Ishikawa (cell line): ENCODE measurements around the gene PSMF1.

Experiments
- CEBPB ChIP-seq: IDR thresholded peaks from 2 replicates; pipeline ENCODE4 v1.6.1; 2012
- CREB1 ChIP-seq: IDR thresholded peaks from 2 replicates; pipeline ENCODE4 v1.6.1; 2012; ENCODE audit warnings: low read depth
- EGR1 ChIP-seq: IDR thresholded peaks from 2 replicates; pipeline ENCODE4 v1.6.1; 2012
- EP300 ChIP-seq: IDR thresholded peaks from 2 replicates; pipeline ENCODE4 v1.6.1; 2012; ENCODE audit warnings: borderline replicate concordance
- FOXM1 ChIP-seq: IDR thresholded peaks from 2 replicates; pipeline ENCODE4 v1.6.1; 2012; ENCODE audit warnings: low read depth, borderline replicate concordance
- NFIC ChIP-seq: IDR thresholded peaks from 2 replicates; pipeline ENCODE4 v1.6.1; 2012
- RAD21 ChIP-seq: IDR thresholded peaks from 2 replicates; pipeline ENCODE4 v1.6.1; 2012; ENCODE audit warnings: low read depth
- TAF1 ChIP-seq: IDR thresholded peaks from 2 replicates; pipeline ENCODE4 v1.6.1; 2012; ENCODE audit warnings: low read depth, mild to moderate bottlenecking
- TCF12 ChIP-seq: IDR thresholded peaks from 2 replicates; pipeline ENCODE4 v1.6.1; 2012; ENCODE audit warnings: low read depth
- TEAD4 ChIP-seq: IDR thresholded peaks from 2 replicates; pipeline ENCODE4 v1.6.1; 2012
- YY1 ChIP-seq: IDR thresholded peaks from 2 replicates; pipeline ENCODE4 v1.6.1; 2012; ENCODE audit warnings: low read depth
- ZBTB7A ChIP-seq: IDR thresholded peaks from 2 replicates; pipeline ENCODE4 v1.6.1; 2012; ENCODE audit warnings: low read depth
- TF ChIP-seq, protein P1 (sequence below): IDR thresholded peaks from 2 replicates; pipeline ENCODE4 v1.6.1; 2012
- TF ChIP-seq, protein P2 (sequence below): IDR thresholded peaks from 2 replicates; pipeline ENCODE4 v1.6.1; 2012; ENCODE audit warnings: low read depth, mild to moderate bottlenecking
- TF ChIP-seq, protein P3 (sequence below): IDR thresholded peaks from 2 replicates; pipeline ENCODE4 v1.6.1; 2012

Gene PSMF1

DNA sequence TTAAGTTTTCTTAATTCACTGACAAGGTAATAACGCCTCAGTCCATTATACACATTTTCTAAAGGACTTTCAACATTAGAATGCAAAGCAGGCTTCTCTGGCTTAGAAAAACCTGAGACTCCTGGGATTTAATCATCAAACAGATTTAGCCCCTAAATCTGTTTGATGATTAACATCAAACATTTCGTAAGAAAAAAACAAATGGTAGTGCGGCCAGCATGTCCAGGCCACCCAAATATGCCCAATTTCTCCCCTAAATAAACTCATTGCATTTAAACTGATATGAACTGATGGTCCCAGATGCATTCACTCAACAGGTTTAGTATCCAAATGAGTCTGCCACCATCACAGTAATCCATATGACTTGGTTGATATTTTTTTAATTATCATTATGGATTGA is 60.2 kb downstream of the PSMF1 start:
- no peak for TF ChIP-seq EGR1
- no peak for TF ChIP-seq FOXM1
- TF ChIP-seq, protein P1, sequence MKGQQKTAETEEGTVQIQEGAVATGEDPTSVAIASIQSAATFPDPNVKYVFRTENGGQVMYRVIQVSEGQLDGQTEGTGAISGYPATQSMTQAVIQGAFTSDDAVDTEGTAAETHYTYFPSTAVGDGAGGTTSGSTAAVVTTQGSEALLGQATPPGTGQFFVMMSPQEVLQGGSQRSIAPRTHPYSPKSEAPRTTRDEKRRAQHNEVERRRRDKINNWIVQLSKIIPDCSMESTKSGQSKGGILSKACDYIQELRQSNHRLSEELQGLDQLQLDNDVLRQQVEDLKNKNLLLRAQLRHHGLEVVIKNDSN, result no peak
- TF ChIP-seq TEAD4, result no peak
- TF ChIP-seq ZBTB7A, result no peak
- TF ChIP-seq, protein P2, sequence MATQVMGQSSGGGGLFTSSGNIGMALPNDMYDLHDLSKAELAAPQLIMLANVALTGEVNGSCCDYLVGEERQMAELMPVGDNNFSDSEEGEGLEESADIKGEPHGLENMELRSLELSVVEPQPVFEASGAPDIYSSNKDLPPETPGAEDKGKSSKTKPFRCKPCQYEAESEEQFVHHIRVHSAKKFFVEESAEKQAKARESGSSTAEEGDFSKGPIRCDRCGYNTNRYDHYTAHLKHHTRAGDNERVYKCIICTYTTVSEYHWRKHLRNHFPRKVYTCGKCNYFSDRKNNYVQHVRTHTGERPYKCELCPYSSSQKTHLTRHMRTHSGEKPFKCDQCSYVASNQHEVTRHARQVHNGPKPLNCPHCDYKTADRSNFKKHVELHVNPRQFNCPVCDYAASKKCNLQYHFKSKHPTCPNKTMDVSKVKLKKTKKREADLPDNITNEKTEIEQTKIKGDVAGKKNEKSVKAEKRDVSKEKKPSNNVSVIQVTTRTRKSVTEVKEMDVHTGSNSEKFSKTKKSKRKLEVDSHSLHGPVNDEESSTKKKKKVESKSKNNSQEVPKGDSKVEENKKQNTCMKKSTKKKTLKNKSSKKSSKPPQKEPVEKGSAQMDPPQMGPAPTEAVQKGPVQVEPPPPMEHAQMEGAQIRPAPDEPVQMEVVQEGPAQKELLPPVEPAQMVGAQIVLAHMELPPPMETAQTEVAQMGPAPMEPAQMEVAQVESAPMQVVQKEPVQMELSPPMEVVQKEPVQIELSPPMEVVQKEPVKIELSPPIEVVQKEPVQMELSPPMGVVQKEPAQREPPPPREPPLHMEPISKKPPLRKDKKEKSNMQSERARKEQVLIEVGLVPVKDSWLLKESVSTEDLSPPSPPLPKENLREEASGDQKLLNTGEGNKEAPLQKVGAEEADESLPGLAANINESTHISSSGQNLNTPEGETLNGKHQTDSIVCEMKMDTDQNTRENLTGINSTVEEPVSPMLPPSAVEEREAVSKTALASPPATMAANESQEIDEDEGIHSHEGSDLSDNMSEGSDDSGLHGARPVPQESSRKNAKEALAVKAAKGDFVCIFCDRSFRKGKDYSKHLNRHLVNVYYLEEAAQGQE, result no peak
- no peak for TF ChIP-seq YY1

DNA sequence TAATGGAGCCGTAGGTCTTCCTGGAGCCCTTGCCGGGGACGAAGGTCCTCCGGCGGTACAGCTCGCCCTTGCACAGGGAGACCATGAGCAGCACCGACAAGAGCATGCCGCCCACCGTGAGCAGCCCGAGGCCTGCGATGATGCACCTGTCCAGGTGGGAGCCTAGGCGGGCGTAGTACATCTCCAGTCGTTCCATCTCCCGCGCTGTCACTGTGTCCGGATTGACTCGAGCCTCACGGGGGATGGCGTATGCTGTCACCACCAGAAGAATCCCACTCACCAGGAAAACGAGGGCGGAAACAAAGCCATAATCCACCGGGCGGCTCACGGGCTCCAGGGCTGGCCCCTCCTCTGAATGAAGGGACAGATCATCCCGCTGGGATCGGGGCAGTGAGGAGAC is 62.5 kb downstream of the PSMF1 start:
- TF ChIP-seq TCF12, result no peak
- TF ChIP-seq TAF1, result no peak
- TF ChIP-seq, protein P2, result no peak
- TF ChIP-seq RAD21, result no peak
- TF ChIP-seq EGR1, result no peak
- TF ChIP-seq, protein P3, sequence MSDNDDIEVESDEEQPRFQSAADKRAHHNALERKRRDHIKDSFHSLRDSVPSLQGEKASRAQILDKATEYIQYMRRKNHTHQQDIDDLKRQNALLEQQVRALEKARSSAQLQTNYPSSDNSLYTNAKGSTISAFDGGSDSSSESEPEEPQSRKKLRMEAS, result no peak
- no peak for TF ChIP-seq CREB1
- TF ChIP-seq NFIC, result no peak
- no peak for TF ChIP-seq FOXM1
- TF ChIP-seq YY1, result no peak
- no peak for TF ChIP-seq CEBPB

DNA sequence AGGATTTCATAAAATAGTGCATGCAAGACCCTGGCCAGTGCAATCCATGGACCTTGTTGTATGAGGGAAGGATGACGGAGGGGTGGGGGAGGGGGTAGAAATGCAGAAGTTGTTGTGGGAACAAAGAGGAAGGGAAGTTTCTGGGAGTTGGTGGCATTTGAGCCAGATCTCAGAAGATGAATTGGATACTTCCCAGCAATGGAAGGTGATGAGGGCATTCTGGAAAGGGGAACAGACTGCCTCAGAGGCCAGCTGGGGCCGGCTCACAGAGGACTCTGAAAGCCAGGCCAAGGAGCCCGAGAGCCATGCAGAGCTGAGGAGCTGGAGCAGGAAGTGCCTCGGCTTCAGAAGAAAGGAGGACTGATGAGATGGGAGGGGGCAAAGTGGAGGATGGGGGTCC is 63.7 kb downstream of the PSMF1 start:
- TF ChIP-seq EGR1 (no peak), TAF1 (no peak), FOXM1 (no peak), YY1 (no peak), TCF12 (no peak), NFIC (no peak), CREB1 (no peak), EP300 (no peak), TEAD4 (no peak), CEBPB (no peak), ZBTB7A (no peak), RAD21 (no peak)
- TF ChIP-seq, protein P3, result no peak
- TF ChIP-seq, protein P1, result no peak
- TF ChIP-seq, protein P2, result no peak

DNA sequence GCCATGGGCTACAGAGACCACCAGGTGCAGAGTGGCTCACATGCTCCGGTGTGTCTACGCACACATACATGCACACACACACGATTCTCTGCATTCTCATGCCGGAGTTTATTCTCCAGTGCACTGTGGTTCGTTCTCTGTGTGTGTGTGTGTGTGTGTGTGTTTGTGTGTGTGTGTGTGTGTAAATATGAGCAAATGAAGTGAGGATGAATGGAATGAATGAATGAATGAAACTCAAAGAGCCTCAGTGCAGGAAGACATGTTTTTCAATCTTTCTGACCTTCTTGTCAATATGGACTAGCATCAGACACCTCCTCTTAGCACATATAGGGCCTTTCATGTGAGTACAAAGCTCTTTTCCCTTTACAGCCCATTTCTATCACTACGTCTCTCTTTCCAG is 64.8 kb downstream of the PSMF1 start:
- TF ChIP-seq, protein P3, result no peak
- TF ChIP-seq YY1 (no peak), NFIC (no peak), EGR1 (no peak), TEAD4 (no peak)

DNA sequence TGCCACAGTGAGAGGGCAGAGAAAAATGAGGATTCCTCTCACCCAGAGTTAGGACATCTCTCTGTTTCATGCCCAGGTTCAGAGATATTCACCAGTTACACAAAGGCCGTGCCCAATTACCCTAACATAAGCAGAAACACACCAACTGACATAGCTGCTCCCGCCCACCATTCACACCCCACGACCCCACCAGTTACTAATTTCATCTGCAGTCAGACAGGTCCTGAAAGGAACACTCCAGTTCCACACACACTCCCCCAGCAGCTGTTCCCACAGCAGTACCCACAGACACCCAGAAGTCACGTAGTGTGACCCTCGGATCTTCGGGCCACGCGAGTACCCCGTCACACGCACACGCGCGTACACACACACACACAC is 65.8 kb downstream of the PSMF1 start:
- TF ChIP-seq EGR1 (no peak), NFIC (no peak)
